Neuron (in vitro differentiated cells): ENCODE results near the gene MIEF2.
"Not testable (repeated sequence)": the region's sequence is repeated elsewhere in the genome, so short reads cannot be mapped to it uniquely, and the experiment has no call there.

Experiments
- H2AFZ ChIP-seq: one replicate; pipeline ENCODE4 v1.6.1; 2013; ENCODE audit warnings: low read depth, mild to moderate bottlenecking, inconsistent platforms, low read length, moderate library complexity
- H3K27me3 ChIP-seq: one replicate; pipeline ENCODE4 v1.6.1; 2013; ENCODE audit warnings: low read length; ENCODE audit not compliant: insufficient read depth
- H3K36me3 ChIP-seq: one replicate; pipeline ENCODE4 v1.6.1; 2013; ENCODE audit warnings: low read length; ENCODE audit not compliant: insufficient read depth
- H3K4me1 ChIP-seq: one replicate; pipeline ENCODE4 v1.6.1; 2013; ENCODE audit warnings: low read length; ENCODE audit not compliant: insufficient read depth
- H3K4me3 ChIP-seq: 2 replicates; pipeline ENCODE4 v1.5.1; 2013; ENCODE audit warnings: mild to moderate bottlenecking, low read length, moderate library complexity
- H3K9me3 ChIP-seq: one replicate; pipeline ENCODE4 v1.6.1; 2013; ENCODE audit warnings: low read length

Gene MIEF2

GRCh38 chr17:18263885-18264682 is 3.6 kb downstream of the MIEF2 start:
- Histone ChIP-seq H2AFZ (no peak overlapping the region), H3K9me3 (no peaks in the 10 kb centered on the region), H3K36me3 (peaks cover 17% of the 10 kb centered on the region), H3K4me3 (no peak overlapping the region), H3K27me3 (no peaks in the 10 kb centered on the region), H3K4me1 (peaks cover 11% of the 10 kb centered on the region)

- Histone ChIP-seq H3K27me3 (no peaks in the 10 kb centered on the region), H2AFZ (no peak overlapping the region), H3K9me3 (no peaks in the 10 kb centered on the region), H3K4me1 (no peaks in the 10 kb centered on the region), H3K36me3 (peaks cover 30% of the 10 kb centered on the region), H3K4me3 (no peak overlapping the region)
These were observed 6.9 kb downstream of the MIEF2 start for GRCh38 chr17:18267366-18267765.

- peaks cover 32% of the 10 kb centered on the region for H3K36me3 ChIP-seq
- no peak overlapping the region for H2AFZ ChIP-seq
- H3K9me3 ChIP-seq: no peaks in the 10 kb centered on the region
- no peaks in the 10 kb centered on the region for H3K4me1 ChIP-seq
- H3K4me3 ChIP-seq: no peak overlapping the region
- H3K27me3 ChIP-seq: no peaks in the 10 kb centered on the region
These were observed 7.7 kb downstream of the MIEF2 start for GRCh38 chr17:18267927-18268711.

GRCh38 chr17:18270046-18270931 is 9.8 kb downstream of the MIEF2 start:
- Histone ChIP-seq H3K4me1 (no peaks in the 10 kb centered on the region), H3K27me3 (no peaks in the 10 kb centered on the region), H3K36me3 (peaks cover 34% of the 10 kb centered on the region), H2AFZ (no peak overlapping the region), H3K9me3 (no peaks in the 10 kb centered on the region), H3K4me3 (no peak overlapping the region)

- Histone ChIP-seq H3K4me3 (no peak overlapping the region), H3K36me3 (peaks cover 81% of the 10 kb centered on the region), H3K27me3 (no peaks in the 10 kb centered on the region), H3K4me1 (no peaks in the 10 kb centered on the region), H2AFZ (no peak overlapping the region), H3K9me3 (no peaks in the 10 kb centered on the region)
These were observed 16.6 kb downstream of the MIEF2 start for GRCh38 chr17:18277076-18277475.

- Histone ChIP-seq H3K4me3 (no peak overlapping the region), H3K4me1 (no peaks in the 10 kb centered on the region), H3K36me3 (peaks cover 86% of the 10 kb centered on the region), H2AFZ (no peak overlapping the region), H3K9me3 (no peaks in the 10 kb centered on the region), H3K27me3 (no peaks in the 10 kb centered on the region)
These were observed 18.4 kb downstream of the MIEF2 start for GRCh38 chr17:18278867-18279266.

GRCh38 chr17:18280249-18280648 is 19.8 kb downstream of the MIEF2 start:
- H3K36me3 ChIP-seq: peaks cover 87% of the 10 kb centered on the region
- H3K9me3 ChIP-seq: no peaks in the 10 kb centered on the region
- no peaks in the 10 kb centered on the region for H3K4me1 ChIP-seq
- H3K27me3 ChIP-seq: no peaks in the 10 kb centered on the region
- H2AFZ ChIP-seq: no peak overlapping the region
- H3K4me3 ChIP-seq: no peak overlapping the region

- peaks cover 89% of the 10 kb centered on the region for H3K36me3 ChIP-seq
These were observed 20.4 kb downstream of the MIEF2 start for GRCh38 chr17:18280766-18281371.

GRCh38 chr17:18281788-18282187 is 21.3 kb downstream of the MIEF2 start:
- Histone ChIP-seq H2AFZ (no peak overlapping the region), H3K4me3 (no peak overlapping the region), H3K36me3 (peaks cover 87% of the 10 kb centered on the region), H3K9me3 (no peaks in the 10 kb centered on the region), H3K27me3 (no peaks in the 10 kb centered on the region), H3K4me1 (no peaks in the 10 kb centered on the region)

More at GRCh38 chr17:18280766-18281371, 20.4 kb downstream of the MIEF2 start:
- no peaks in the 10 kb centered on the region for H3K4me1 ChIP-seq
- no peak overlapping the region for H3K4me3 ChIP-seq
- no peaks in the 10 kb centered on the region for H3K9me3 ChIP-seq
- H2AFZ ChIP-seq: no peak overlapping the region
- H3K27me3 ChIP-seq: no peaks in the 10 kb centered on the region

- H3K36me3 ChIP-seq: peaks cover 86% of the 10 kb centered on the region
These were observed 24.8 kb downstream of the MIEF2 start for GRCh38 chr17:18285296-18285695.

GRCh38 chr17:18291718-18292540 is 31.5 kb downstream of the MIEF2 start:
- H2AFZ ChIP-seq: no peak overlapping the region
- no peaks in the 10 kb centered on the region for H3K4me1 ChIP-seq
- H3K36me3 ChIP-seq: peaks cover 78% of the 10 kb centered on the region
- no peaks in the 10 kb centered on the region for H3K27me3 ChIP-seq
- no peak overlapping the region for H3K4me3 ChIP-seq
- H3K9me3 ChIP-seq: no peaks in the 10 kb centered on the region

More at GRCh38 chr17:18285296-18285695, 24.8 kb downstream of the MIEF2 start:
- Histone ChIP-seq H3K9me3 (no peaks in the 10 kb centered on the region), H3K4me3 (no peak overlapping the region), H2AFZ (no peak overlapping the region), H3K27me3 (no peaks in the 10 kb centered on the region), H3K4me1 (no peaks in the 10 kb centered on the region)

- H3K36me3 ChIP-seq: peaks cover 68% of the 10 kb centered on the region
- H2AFZ ChIP-seq, H3K27me3 ChIP-seq: not testable (repeated sequence)
These were observed 37.6 kb downstream of the MIEF2 start for GRCh38 chr17:18298061-18298460.

More at GRCh38 chr17:18298061-18298460, 37.6 kb downstream of the MIEF2 start:
- not testable (repeated sequence) for H3K9me3 ChIP-seq, H3K4me3 ChIP-seq, H3K4me1 ChIP-seq
